SK-N-MC (cell line): Measurements from ENCODE around the gene GSG1L.

Source experiments
- DNase-seq: peaks from one replicate; pipeline ENCODE4 v3.0.0-alpha.2; 2011; ENCODE audit warnings: low read depth, low spot score
- H3K27ac ChIP-seq: fragments of 200-600 bp; sonication (generic); 2 replicates; pipeline ENCODE4 v1.5.1; 2016; ENCODE audit warnings: mixed run types
- H3K36me3 ChIP-seq: fragments of 200-600 bp; sonication (generic); 2 replicates; pipeline ENCODE4 v1.6.1; 2017; ENCODE audit warnings: antibody characterized with exemption, low read length, mixed read lengths; ENCODE audit not compliant: insufficient read depth
- H3K4me3 ChIP-seq: fragments of 200-600 bp; sonication (generic); 2 replicates; pipeline ENCODE4 v1.5.1; 2016
- H3K9ac ChIP-seq: fragments of 200-600 bp; sonication (generic); 2 replicates; pipeline ENCODE4 v1.8.0; 2017; ENCODE audit warnings: mixed run types, mixed read lengths; ENCODE audit not compliant: insufficient read length
- H3K9me3 ChIP-seq: fragments of 200-600 bp; sonication (generic); 2 replicates; pipeline ENCODE4 v1.6.1; 2017; ENCODE audit warnings: low read depth, mild to moderate bottlenecking, antibody characterized with exemption, low read length, moderate library complexity, mixed read lengths
- EZH2 ChIP-seq: fragments of 200-600 bp; sonication (generic); IDR thresholded peaks from one replicate; pipeline ENCODE4 v1.6.1; 2017; ENCODE audit warnings: antibody characterized with exemption
- FOXP2 ChIP-seq: optimal IDR thresholded peaks from 2 replicates; pipeline ENCODE3; 2011; ENCODE audit warnings: mild to moderate bottlenecking, moderate library complexity; ENCODE audit not compliant: insufficient read depth; ENCODE audit errors: extremely low read length, control extremely low read depth
- POLR2AphosphoS5 ChIP-seq: IDR thresholded peaks from 2 replicates; pipeline ENCODE4 v1.6.1; 2012; ENCODE audit warnings: mild to moderate bottlenecking, low read depth, low read length, borderline replicate concordance

Gene GSG1L

DNA sequence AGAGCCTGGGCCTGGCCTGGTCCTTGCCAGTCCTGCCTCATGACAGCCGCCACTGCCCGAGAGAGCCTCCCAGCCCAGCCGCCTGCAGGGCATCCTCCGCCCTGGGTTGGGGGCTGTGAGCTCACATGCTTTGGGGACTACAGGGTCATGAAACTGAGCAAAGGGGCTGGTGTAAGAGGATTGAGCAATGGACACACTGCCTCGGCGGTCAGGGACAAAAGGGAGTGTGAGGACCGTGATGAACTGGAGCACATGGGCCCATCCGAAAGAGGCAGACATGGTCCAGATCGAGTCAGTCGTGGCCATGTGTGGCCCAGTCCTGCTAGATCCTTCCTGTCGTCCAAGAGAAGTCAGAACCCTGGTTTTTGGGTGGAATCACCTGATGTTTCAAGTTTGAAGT, 52.3 kb downstream of the GSG1L start:
- no peak overlapping the region for H3K9ac ChIP-seq
- TF ChIP-seq FOXP2 (no peak), EZH2 (no peak), POLR2AphosphoS5 (no peak)
- H3K27ac ChIP-seq: no peak overlapping the region
- no peak overlapping the region for H3K4me3 ChIP-seq
- H3K9me3 ChIP-seq: no peaks in the 10 kb centered on the region
- H3K36me3 ChIP-seq: no peaks in the 10 kb centered on the region
- no peak for DNase-seq

- H3K9ac ChIP-seq: no peak overlapping the region
- no peak overlapping the region for H3K4me3 ChIP-seq
- no peak for DNase-seq
- H3K27ac ChIP-seq: no peak overlapping the region
- H3K9me3 ChIP-seq: no peaks in the 10 kb centered on the region
- no peaks in the 10 kb centered on the region for H3K36me3 ChIP-seq
- TF ChIP-seq EZH2 (no peak), FOXP2 (no peak), POLR2AphosphoS5 (no peak)
Measured at GRCh38 chr16:28010671-28011070, 52.8 kb downstream of the GSG1L start.

DNA sequence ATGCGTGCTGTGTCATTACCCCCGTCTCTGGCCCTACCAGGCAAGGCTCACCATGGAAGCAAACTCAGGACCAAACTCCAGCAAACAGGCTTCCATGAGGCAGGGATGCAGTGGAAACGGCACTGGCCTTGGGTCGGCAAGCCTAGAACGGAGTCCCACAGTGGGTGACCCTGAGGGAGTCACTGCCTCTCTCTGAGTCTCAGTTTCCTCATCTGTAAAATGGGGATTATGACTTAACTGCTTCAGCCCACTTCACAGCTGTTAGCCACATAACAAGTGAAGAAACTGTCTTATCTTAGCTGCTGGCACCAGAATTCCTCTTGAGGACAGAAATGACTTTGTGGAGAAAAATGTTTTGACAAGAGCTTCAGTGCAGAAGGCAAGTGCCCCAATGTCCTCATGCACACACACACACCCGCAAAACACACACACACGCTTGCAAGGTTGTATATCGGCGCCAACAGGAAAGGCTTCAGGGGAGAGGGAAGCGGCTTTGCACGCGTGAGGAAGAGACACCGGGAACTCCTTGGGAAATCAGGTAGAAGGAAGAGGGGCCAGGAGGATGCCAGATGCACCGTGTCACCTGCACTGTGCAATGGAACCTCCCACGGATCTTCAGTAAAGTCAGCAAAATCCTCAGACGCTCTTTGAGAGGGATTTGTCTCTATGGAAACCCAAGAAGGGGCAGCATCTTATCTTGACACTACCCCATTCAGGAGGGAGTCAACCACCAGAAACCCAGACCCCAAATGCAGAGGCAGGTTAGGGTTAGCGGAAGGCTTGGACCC, 53.7 kb downstream of the GSG1L start:
- H3K36me3 ChIP-seq: no peaks in the 10 kb centered on the region
- no peaks in the 10 kb centered on the region for H3K9me3 ChIP-seq
- H3K27ac ChIP-seq: no peak overlapping the region
- TF ChIP-seq POLR2AphosphoS5: no peak
- no peak for TF ChIP-seq EZH2
- TF ChIP-seq FOXP2: no peak
- no peak for DNase-seq
- H3K4me3 ChIP-seq: no peak overlapping the region
- no peak overlapping the region for H3K9ac ChIP-seq

DNA sequence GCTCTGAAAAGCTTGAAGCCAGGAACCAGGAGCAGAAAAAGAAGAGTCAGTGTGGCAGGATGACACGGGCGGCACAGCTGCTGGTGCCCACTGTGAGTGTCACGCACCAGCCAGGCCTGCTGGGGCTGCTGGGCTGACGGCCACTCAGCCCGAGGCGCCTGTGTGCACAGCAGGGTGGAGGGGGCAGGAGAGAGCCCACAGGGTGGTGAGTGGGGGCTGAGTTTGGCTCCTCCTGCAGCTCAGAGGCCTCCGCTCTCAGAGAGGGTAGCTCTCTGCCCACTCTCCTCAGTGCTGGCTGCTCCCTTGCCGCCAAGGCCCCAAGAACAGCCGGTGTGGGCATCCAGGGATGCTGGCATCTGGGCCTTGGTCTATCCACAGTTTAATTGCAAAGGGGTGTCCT, 59.6 kb downstream of the GSG1L start:
- H3K9me3 ChIP-seq: no peaks in the 10 kb centered on the region
- DNase-seq: no peak
- H3K4me3 ChIP-seq: no peak overlapping the region
- H3K27ac ChIP-seq: no peak overlapping the region
- TF ChIP-seq EZH2 (no peak), POLR2AphosphoS5 (no peak), FOXP2 (no peak)
- H3K36me3 ChIP-seq: no peaks in the 10 kb centered on the region
- H3K9ac ChIP-seq: no peak overlapping the region

- no peak for DNase-seq
- TF ChIP-seq POLR2AphosphoS5 (no peak), EZH2 (no peak), FOXP2 (no peak)
- H3K9me3 ChIP-seq: no peaks in the 10 kb centered on the region
Measured at GRCh38 chr16:28003021-28003865, 60.3 kb downstream of the GSG1L start.

GRCh38 chr16:28001642-28002041, 61.9 kb downstream of the GSG1L start:
- no peak overlapping the region for H3K4me3 ChIP-seq
- no peak overlapping the region for H3K9ac ChIP-seq
- no peak for DNase-seq
- no peaks in the 10 kb centered on the region for H3K9me3 ChIP-seq
- no peaks in the 10 kb centered on the region for H3K36me3 ChIP-seq
- TF ChIP-seq FOXP2 (no peak), EZH2 (no peak), POLR2AphosphoS5 (no peak)
- no peak overlapping the region for H3K27ac ChIP-seq

More at GRCh38 chr16:28003021-28003865, 60.3 kb downstream of the GSG1L start:
- no peak overlapping the region for H3K4me3 ChIP-seq
- no peaks in the 10 kb centered on the region for H3K36me3 ChIP-seq
- H3K27ac ChIP-seq: no peak overlapping the region
- H3K9ac ChIP-seq: no peak overlapping the region

DNA sequence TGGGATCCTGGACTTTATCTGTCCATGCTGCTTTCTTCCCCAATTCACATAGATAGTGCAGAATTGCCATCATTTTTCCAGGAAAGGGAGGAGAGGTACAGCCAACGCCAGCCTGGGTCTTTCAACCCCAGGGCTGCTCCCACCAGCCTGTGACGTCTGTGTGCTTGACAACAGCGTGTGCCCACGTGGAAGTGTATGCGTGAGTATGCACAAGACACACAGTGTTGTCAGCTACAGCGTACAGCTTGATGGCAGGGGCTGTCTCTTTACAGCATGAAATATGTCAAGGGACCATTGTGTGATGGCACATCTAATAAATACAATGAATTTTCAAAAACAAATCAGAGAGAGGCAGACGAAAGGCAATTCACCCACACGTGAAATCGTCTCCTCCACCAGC, 62.3 kb downstream of the GSG1L start:
- DNase-seq: no peak
- TF ChIP-seq FOXP2 (no peak), EZH2 (no peak), POLR2AphosphoS5 (no peak)
- Histone ChIP-seq H3K4me3 (no peak overlapping the region), H3K27ac (no peak overlapping the region), H3K36me3 (no peaks in the 10 kb centered on the region), H3K9me3 (no peaks in the 10 kb centered on the region), H3K9ac (no peak overlapping the region)
